Measurements from ENCODE around the gene SPEM1. TPM values are rescaled to one million over a fixed set of nuclear protein-coding genes. Genes with fewer than 3 reads are reported as not detected.

SPEM1 gene
- total RNA-seq, 1 donor from 2014 or later: not detected

GRCh38 chr17:7440113-7440833 lies 20.1 kb downstream of the SPEM1 start:
- Histone ChIP-seq H3K9me3 (replicated peaks) (no peaks in the 10 kb centered on the region), H3K27me3 (ENCODE audit: low read depth) (peaks cover 34% of the 10 kb centered on the region), H3K36me3 (no peaks in the 10 kb centered on the region), H3K27ac (replicated peaks) (peak overlapping the region; percentile 82), H3K4me1 (peaks cover 68% of the 10 kb centered on the region), H3K4me3 (peak overlapping the region; percentile 69)
- DNase-seq: peak; percentile 71
- no peak for TF ChIP-seq CTCF (IDR thresholded peaks at IDR 0.05; ENCODE audit: borderline replicate concordance)
- intact Hi-C loops (cut with micrococcal nuclease): no loop called here

- intact Hi-C loops (cut with micrococcal nuclease): no loop called here
- peak; percentile 60 for DNase-seq
- Histone ChIP-seq H3K27me3 (ENCODE audit: low read depth) (peaks cover 39% of the 10 kb centered on the region), H3K9me3 (replicated peaks) (no peaks in the 10 kb centered on the region), H3K27ac (replicated peaks) (peak overlapping the region; percentile 82), H3K36me3 (no peaks in the 10 kb centered on the region), H3K4me3 (peak overlapping the region; percentile 69), H3K4me1 (peaks cover 68% of the 10 kb centered on the region)
- TF ChIP-seq CTCF (IDR thresholded peaks at IDR 0.05; ENCODE audit: borderline replicate concordance): no peak
These were observed 20.7 kb downstream of the SPEM1 start for GRCh38 chr17:7440834-7441195.

- Histone ChIP-seq H3K4me1 (peaks cover 65% of the 10 kb centered on the region), H3K4me3 (no peak overlapping the region), H3K27me3 (ENCODE audit: low read depth) (peaks cover 41% of the 10 kb centered on the region), H3K9me3 (replicated peaks) (no peaks in the 10 kb centered on the region), H3K36me3 (no peaks in the 10 kb centered on the region), H3K27ac (replicated peaks) (peak overlapping the region; percentile 82)
- TF ChIP-seq CTCF (IDR thresholded peaks at IDR 0.05; ENCODE audit: borderline replicate concordance): no peak
- intact Hi-C loops (cut with micrococcal nuclease): no loop called here
- no peak for DNase-seq
These were observed 21.1 kb downstream of the SPEM1 start for GRCh38 chr17:7441266-7441665.

- Histone ChIP-seq H3K36me3 (no peaks in the 10 kb centered on the region), H3K4me3 (no peak overlapping the region), H3K9me3 (replicated peaks) (no peaks in the 10 kb centered on the region), H3K4me1 (peaks cover 64% of the 10 kb centered on the region), H3K27ac (replicated peaks) (no peak overlapping the region), H3K27me3 (ENCODE audit: low read depth) (peaks cover 50% of the 10 kb centered on the region)
- intact Hi-C loops (cut with micrococcal nuclease): no loop called here
- no peak for TF ChIP-seq CTCF (IDR thresholded peaks at IDR 0.05; ENCODE audit: borderline replicate concordance)
- DNase-seq: no peak
These were observed 22.0 kb downstream of the SPEM1 start for GRCh38 chr17:7442142-7442541.

- Histone ChIP-seq H3K4me3 (no peak overlapping the region), H3K27me3 (ENCODE audit: low read depth) (peaks cover 56% of the 10 kb centered on the region), H3K4me1 (peaks cover 48% of the 10 kb centered on the region), H3K9me3 (replicated peaks) (no peaks in the 10 kb centered on the region), H3K36me3 (no peaks in the 10 kb centered on the region), H3K27ac (replicated peaks) (no peak overlapping the region)
- DNase-seq: no peak
- TF ChIP-seq CTCF (IDR thresholded peaks at IDR 0.05; ENCODE audit: borderline replicate concordance): no peak
- intact Hi-C loops (cut with micrococcal nuclease): no loop called here
These were observed 23.7 kb downstream of the SPEM1 start for GRCh38 chr17:7443499-7444485.
